ENCODE results near the gene OR2AG2.
"Not testable (repeated sequence)": the region's sequence is repeated elsewhere in the genome, so short reads cannot be mapped to it uniquely, and the experiment has no call there.

OR2AG2 gene, protein sequence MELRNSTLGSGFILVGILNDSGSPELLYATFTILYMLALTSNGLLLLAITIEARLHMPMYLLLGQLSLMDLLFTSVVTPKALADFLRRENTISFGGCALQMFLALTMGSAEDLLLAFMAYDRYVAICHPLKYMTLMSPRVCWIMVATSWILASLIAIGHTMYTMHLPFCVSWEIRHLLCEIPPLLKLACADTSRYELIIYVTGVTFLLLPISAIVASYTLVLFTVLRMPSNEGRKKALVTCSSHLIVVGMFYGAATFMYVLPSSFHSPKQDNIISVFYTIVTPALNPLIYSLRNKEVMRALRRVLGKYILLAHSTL

GRCh38 chr11:6771926-6772893 lies at the start of gene OR2AG2:
Gene OR2AG2 (minus strand): TSS chr11:6771976. CDS start chr11:6768957, 3,019 bp downstream.
- no peak for DNase-seq (ENCODE audit: low spot score)

DNA sequence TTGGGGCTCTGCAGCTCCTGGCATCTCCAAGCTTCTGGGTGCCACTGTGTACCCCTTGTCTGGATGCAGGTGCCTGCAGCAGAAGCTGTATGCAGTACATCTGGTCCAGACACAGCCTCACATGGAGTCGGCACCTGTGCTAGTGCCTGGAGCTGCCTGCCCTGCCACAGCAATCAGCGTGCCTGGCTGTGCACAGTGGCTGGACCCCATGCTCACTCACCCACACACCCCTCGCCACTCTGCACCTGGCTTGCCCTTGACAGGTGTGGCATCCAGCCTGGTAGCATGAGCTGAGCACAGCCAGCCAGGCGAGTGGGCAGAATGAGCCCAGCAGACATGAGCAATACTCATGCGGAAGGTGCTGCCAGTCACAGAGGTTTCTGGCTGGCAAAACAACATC lies 47.2 kb upstream of the OR2AG2 start:
- no peak for DNase-seq (ENCODE audit: low spot score)

GRCh38 chr11:6817694-6818093 lies 45.9 kb upstream of the OR2AG2 start:
- DNase-seq (ENCODE audit: low spot score): peak; percentile 78

DNA sequence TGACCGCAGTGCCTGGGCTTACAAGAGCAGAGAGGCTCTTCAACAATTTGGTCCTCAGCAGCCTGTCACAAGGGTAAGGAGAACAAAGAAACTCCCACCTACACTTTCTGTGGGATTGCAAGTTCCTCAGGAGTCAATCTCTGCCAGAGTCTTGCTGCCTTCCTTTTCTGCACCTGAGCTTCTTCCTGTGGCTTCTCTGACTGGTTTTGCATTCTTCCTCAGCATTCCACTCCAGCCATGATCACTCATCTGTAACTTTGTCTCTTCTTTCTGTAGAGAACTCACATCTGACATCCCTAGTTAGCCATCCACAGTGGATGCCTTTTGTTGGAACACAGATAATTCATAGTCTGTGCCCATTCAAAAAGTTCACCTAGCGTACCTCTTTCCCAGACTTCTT lies 41.9 kb upstream of the OR2AG2 start:
- DNase-seq (ENCODE audit: low spot score): no peak

- DNase-seq (ENCODE audit: low spot score): peak; percentile 36
Measured at GRCh38 chr11:6812390-6813005, 40.7 kb upstream of the OR2AG2 start.

DNA sequence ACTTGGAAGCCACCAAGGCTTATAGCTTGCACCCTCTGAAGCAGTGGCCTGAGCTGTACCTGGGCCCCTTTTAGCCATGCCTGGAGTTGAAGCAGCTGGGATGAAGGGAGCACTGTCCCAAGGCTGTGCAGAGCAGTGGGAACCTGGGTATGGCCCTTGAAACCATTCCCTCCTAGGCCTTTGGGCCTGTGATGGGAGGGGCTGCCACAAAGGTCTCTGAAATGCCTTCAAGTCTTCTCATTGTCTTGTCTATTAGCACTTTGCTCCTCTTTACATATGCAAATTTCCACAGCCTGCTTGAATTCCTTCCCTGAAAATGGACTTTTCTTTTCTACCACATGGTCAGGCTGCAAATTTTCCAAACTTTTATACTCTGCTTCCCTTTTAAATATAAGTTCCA lies 29.3 kb upstream of the OR2AG2 start:
- DNase-seq (ENCODE audit: low spot score): not testable (repeated sequence)

DNA sequence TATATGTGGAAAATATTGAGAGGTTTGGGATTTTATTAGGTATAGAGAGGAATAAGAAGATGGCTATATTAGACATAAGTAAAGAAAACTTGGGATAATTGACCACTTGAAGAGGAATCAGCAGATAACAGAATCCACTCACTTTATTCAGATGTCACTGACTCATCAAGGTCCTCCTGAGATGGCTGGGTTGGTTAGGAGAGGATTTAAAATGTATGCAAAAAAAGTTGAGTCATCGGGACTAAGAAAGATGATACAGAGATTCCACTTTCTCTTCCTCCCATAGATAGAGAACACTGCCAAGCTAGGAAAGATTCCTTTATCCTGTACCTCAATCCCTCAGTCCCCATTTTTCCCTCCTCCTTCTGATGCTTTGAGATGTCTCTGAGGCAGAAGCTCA lies 27.6 kb upstream of the OR2AG2 start, which contains the start of gene OR6A2:
OR6A2 (minus strand) TSS at position 288 of the 400 bp plus-strand sequence. CDS start 3,981 bp downstream, outside the sequence.
- DNase-seq (ENCODE audit: low spot score): no peak

DNA sequence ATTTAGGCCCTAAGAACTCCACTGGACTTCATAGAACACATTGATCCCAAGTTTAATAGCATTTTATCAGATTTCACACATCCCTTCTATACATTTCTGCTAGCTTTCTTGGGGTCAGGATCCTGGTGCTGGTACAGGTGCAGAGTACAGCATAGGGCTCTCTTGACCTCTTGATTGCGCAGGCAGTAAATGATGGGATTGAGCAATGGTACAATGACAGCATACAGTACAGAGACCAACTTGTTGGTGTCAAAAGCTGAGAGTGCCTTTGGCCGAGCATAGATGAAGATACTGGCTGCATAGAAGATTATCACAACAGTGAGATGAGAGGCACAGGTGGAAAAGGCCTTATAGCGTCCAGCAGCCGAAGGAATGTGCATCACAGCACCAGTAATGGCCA lies 22.9 kb upstream of the OR2AG2 start:
- DNase-seq (ENCODE audit: low spot score): no peak

DNA sequence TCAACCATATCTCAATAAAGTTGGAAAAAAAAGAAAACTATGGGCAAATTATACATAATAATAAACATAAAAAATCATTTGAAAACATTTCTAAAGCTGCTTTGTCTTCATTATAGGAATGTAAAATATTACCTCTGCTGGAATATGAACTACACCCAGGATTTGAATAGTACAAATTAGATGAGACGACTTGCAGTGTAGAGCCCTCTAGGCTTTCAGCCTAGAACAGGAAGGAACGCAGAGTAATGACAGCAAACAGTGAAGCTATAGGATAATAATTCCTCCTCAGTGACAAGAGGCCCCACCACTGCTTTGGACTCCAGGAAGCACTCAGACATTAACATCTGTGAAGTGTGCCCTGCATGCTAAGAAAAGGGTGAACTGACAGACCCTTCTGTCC lies 18.8 kb upstream of the OR2AG2 start:
- no peak for DNase-seq (ENCODE audit: low spot score)

DNA sequence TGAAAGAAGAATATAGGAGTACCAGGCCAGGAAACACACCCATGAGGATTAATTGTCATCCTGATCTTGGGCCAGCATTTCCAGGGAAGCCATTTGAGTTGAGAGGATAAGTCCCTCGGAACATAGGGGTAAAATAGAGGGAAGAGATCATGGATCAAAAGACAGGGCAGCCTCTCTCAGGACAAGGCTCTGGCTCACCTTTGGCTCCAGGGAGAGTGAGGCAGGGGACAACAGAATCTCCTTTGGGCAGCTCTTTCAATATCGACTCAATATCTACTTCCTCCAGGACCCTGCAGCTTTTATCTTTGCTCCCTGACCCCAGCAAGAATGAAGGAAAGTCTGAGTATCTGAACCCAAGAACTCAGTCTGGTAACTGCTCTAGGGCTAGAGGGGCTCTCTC lies 10.9 kb upstream of the OR2AG2 start, which contains the start of gene OR2AG1:
OR2AG1 (plus strand) TSS at position 301 of the 400 bp plus-strand sequence. CDS start 2,018 bp downstream, outside the sequence.
- DNase-seq (ENCODE audit: low spot score): no peak

GRCh38 chr11:6780829-6781228 lies 9.1 kb upstream of the OR2AG2 start:
- no peak for DNase-seq (ENCODE audit: low spot score)

GRCh38 chr11:6778518-6778917 lies 6.7 kb upstream of the OR2AG2 start:
- DNase-seq (ENCODE audit: low spot score): no peak

DNA sequence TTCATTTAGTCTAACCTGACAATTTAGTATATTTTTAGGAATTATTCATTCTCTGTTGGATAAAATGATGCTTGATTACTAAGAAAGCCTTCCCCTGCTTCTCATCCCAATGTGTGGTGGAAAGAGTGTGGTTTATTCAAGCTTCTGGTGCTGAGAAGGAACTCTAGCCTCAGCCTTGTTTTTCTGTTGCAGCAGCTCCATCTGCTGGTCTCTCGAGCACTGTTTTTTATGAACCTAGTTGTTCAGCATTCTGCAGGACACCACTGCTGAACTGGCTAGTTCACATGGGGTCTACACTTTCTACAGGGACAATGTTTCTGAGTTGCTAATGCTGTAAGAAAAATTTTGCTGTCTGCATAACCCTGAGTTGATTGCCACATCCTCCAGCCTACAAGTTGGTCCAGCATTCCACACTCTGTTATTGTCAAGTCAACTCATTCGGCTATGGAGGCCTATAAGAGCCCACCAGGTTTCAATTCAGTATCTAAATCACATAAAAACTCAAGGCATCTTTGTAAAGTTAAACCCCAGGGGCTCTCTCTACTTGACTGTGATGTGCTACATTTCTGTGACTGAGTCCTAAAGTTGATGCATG lies 14.3 kb downstream of the OR2AG2 start:
- DNase-seq (ENCODE audit: low spot score): peak; percentile 73

- no peak for DNase-seq (ENCODE audit: low spot score)
Measured at GRCh38 chr11:6755953-6756347, 15.8 kb downstream of the OR2AG2 start.

DNA sequence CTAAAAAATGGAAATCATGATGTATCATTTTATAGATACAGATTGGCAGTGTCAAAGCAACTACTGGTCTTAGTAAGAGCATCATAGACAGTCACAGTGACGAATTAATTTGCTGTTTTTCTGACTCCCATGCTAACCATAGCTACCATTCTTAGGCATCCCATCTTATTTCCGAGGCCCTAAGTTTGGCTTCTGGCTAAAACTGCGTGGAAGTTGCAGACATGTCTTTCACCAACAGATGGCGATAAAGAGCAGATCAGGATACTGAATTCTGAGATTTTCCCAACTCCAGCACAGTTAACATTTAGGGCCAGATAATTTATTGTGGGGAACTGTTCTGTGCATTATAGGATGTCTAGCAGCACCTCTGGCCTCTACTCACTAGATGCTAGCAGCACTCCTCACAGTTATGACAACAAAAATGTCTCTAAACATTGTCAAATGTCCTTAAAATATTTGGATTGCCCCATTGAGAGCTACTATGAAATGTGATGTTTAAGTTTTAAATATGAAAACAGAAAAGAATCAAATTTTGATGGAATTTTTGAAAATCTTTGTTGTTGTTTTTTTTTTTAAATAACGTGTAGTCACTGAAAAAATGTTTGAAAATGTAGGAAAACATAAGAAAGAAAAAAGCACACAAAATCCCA lies 16.3 kb downstream of the OR2AG2 start:
- DNase-seq (ENCODE audit: low spot score): peak; percentile 49

DNA sequence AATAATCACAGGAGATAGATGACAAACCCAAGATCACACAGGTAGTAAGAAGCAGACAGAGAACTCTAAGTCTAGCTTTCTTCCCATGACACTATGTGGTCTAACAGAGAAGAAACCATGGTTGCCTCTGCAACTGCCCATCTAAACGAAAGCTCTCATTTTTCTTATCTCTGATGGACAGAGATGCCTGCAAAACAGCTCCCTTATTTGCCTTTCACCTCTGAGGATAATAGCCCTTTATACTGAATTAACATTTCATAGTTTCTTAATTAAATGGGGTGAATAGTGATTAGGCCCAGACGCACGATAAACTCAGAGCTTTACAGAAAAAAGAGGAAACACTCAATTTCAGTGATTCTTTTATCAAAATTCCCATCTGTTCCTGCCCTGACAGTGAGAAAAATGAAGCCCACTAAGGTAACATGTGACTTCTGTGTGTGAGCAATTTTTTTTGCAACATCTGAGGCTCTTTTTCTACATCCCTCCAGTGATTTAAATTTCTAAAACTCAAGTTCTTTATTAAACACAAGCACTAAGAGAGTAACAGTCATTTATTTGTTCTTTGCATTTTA lies 24.6 kb downstream of the OR2AG2 start:
- no peak for DNase-seq (ENCODE audit: low spot score)

- DNase-seq (ENCODE audit: low spot score): no peak
Measured at GRCh38 chr11:6746626-6747025, 25.1 kb downstream of the OR2AG2 start.

DNA sequence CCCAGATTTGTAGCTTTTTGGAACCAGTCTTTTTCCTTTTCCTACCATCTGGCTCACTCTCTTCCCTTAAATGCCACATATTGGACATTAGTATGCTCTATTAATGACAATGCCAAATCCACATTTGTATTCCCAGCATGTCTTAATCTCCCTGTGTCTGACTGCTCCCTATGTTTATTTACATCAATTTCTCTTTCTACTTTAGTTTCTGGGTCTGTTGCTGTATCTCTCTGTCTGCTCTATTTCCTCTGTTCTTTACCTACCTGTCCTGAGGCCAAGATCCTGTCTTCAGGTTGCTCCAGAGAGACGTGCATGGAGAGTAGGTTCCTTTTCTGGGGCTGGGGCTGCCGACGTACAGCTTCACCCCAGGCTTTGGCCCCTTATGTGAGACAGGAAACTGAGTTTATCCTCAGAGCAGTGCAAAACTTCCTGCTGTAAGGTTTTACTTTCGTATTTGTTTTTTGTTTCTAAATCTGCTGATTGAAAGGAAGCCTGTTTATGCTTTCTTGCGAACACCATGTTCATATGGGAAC lies 25.6 kb downstream of the OR2AG2 start:
- DNase-seq (ENCODE audit: low spot score): peak; percentile 51

DNA sequence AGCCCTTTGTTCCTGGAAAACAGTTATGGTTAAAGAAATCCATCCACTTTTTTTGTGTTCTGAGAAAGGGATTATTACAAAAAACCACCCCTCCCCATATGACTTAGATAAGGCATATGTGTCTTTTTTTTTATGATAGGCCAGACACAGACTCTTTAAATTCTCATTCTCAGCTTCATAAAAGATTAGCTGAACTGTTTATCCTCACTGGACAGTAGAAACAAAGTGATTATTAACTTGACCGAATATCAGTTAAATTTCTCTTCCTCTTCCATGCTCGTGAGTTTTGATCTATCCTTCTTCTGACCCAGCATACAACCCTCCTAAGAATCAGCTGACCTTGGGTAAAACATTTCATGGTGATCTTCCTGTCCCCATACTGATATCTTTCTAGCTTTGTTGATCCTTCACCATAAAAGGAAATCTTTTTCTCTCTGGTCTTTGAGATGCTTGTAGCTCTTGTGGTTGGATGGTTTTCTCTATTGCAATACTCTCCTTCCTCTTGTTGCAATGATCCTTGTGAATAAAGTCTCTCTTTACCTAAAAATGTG lies 26.2 kb downstream of the OR2AG2 start:
- DNase-seq (ENCODE audit: low spot score): no peak

DNA sequence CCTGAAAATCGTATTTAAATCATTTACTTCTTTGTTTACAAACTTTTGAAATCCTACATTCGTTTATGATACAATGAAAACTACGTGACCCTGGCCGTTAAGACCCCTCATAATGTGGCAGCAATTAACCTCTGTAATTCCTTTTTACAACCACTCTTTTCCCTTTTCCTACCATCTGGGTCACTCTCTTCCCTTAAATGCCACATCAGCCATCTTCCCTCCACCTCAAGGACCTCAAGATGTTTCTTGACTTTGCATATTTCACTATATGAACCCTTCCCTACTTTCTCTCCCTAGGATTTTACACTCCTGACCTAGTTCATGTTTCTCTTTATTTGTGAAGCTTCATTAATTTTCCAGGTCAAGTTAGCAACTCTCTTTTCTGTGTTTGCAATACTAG lies 26.8 kb downstream of the OR2AG2 start:
- DNase-seq (ENCODE audit: low spot score): no peak

Measured in cerebellar cortex (tissue), 1 donor.